Progenitor cell of endocrine pancreas (in vitro differentiated cells): ENCODE measurements around the gene EPB42. TPM values are rescaled to one million over a fixed set of nuclear protein-coding genes. Genes with fewer than 3 reads are reported as not detected.

ENCODE experiments used
- DNase-seq: peaks from one replicate; pipeline ENCODE4 v3.0.0; 2021; ENCODE audit warnings: low spot score; ENCODE audit not compliant: unreplicated experiment
- H3K27ac Mint-ChIP-seq: 2 replicates; pipeline ENCODE4 v1.8.0; 2021; ENCODE audit warnings: mild to moderate bottlenecking, moderate library complexity, mixed read lengths
- H3K27me3 Mint-ChIP-seq: 2 replicates; pipeline ENCODE4 v1.8.0; 2021; ENCODE audit warnings: mixed read lengths
- H3K36me3 Mint-ChIP-seq: 2 replicates; pipeline ENCODE4 v1.8.0; 2022; ENCODE audit warnings: mixed read lengths; ENCODE audit not compliant: insufficient read depth
- H3K4me1 Mint-ChIP-seq: 2 replicates; pipeline ENCODE4 v1.8.0; 2021; ENCODE audit warnings: low read depth, mixed read lengths
- H3K4me3 Mint-ChIP-seq: 2 replicates; pipeline ENCODE4 v1.8.0; 2021; ENCODE audit warnings: low read depth, mild to moderate bottlenecking, moderate library complexity, mixed read lengths
- H3K9me3 Mint-ChIP-seq: 2 replicates; pipeline ENCODE4 v1.8.0; 2021; ENCODE audit warnings: low read depth, mixed read lengths
- CTCF ChIP-seq: fragments of 200-600 bp; sonication (generic); IDR thresholded peaks from one replicate; pipeline ENCODE4 v1.5.0; 2021; ENCODE audit warnings: antibody characterized with exemption, mild to moderate bottlenecking; ENCODE audit not compliant: unreplicated experiment
- total RNA-seq: library from RNA; stranded (reverse); gene quantifications from 2 replicates; pipeline ENCODE4 v1.2.1, GENCODE V29; 2021

Gene EPB42
- total RNA-seq, 1 donor from 2014 or later, result not detected

- H3K36me3 Mint-ChIP-seq, result no peaks in the 10 kb centered on the region
- TF ChIP-seq CTCF, result peak; percentile 67
- peaks cover 11% of the 10 kb centered on the region for H3K27me3 Mint-ChIP-seq
- H3K4me1 Mint-ChIP-seq, result peaks cover 4% of the 10 kb centered on the region
- H3K4me3 Mint-ChIP-seq, result no peak overlapping the region
- H3K9me3 Mint-ChIP-seq, result peaks cover 2% of the 10 kb centered on the region
- no peak for DNase-seq
- H3K27ac Mint-ChIP-seq, result no peak overlapping the region
Measured at GRCh38 chr15:43225201-43225949, 4.6 kb upstream of the EPB42 start.

DNA sequence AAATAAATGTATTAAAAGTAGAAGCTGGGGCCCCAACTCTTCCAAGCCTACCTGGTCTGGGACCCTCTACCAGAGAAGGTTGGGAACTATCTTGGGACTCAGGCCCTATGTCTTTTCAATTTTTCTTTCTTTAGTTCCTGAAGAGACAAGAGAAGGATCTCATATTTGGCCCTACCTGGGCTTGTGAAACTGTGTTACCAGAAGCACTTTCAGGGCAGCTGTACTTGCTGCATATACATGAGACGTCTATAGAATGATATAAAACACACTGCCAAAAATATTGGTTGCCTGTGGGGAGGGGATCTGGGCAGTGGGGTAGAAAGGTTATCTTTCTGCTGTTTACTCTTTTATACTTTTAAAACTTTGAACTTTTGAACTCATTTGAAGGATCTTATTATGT is 604 bp upstream of the EPB42 start:
- Mint-ChIP-seq H3K4me1 (peaks cover 4% of the 10 kb centered on the region), H3K4me3 (no peak overlapping the region), H3K27me3 (peaks cover 18% of the 10 kb centered on the region), H3K9me3 (peaks cover 2% of the 10 kb centered on the region), H3K27ac (no peak overlapping the region), H3K36me3 (no peaks in the 10 kb centered on the region)
- TF ChIP-seq CTCF, result no peak
- DNase-seq, result no peak

- H3K27ac Mint-ChIP-seq, result no peak overlapping the region
- H3K9me3 Mint-ChIP-seq, result no peaks in the 10 kb centered on the region
- no peak overlapping the region for H3K4me3 Mint-ChIP-seq
- no peak for DNase-seq
- peaks cover 4% of the 10 kb centered on the region for H3K4me1 Mint-ChIP-seq
- no peak for TF ChIP-seq CTCF
- no peaks in the 10 kb centered on the region for H3K36me3 Mint-ChIP-seq
- H3K27me3 Mint-ChIP-seq, result peaks cover 15% of the 10 kb centered on the region
Measured at GRCh38 chr15:43219929-43220928, 589 bp downstream of the EPB42 start.

DNA sequence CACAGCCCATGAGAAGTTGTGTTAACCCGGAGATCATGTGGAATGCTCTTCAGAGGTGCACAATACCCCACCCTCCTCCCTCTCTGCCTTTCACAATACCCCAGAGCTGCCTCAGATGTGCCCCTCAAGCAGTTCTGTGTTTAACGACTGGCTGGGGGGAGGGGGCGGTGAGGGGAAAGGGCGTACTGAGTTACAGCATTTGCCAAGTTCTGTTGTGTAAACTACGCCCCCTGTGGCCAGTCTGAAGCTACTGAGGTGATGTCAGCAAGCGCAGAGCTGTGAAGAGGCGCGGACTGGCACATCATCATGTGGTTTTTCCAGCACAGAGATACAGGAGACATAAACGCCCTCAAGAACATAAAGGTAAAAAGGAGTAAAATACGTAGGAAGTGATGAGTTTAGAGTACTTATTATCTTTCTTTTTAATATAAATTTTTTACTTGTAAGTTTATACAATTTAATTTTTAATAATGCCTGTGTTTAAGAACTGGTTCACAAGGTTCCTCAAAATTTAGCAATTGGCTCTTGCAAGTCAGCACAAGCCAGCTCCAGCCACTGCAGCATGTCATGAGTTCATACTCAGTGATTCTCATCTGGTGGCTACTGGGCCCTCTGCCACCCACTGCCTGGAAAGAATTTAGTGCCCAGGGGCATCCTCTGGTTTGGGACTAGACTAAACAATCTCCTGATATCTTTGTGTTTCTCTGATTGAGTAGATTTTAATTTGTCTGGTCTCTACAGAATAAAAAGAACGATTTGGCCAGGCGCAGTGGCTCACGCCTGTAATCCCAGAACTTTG is 1.7 kb downstream of the EPB42 start:
- no peaks in the 10 kb centered on the region for H3K9me3 Mint-ChIP-seq
- TF ChIP-seq CTCF, result peak; percentile 47
- H3K27me3 Mint-ChIP-seq, result peaks cover 15% of the 10 kb centered on the region
- H3K27ac Mint-ChIP-seq, result no peak overlapping the region
- H3K4me1 Mint-ChIP-seq, result peaks cover 4% of the 10 kb centered on the region
- no peaks in the 10 kb centered on the region for H3K36me3 Mint-ChIP-seq
- no peak overlapping the region for H3K4me3 Mint-ChIP-seq
- no peak for DNase-seq

DNA sequence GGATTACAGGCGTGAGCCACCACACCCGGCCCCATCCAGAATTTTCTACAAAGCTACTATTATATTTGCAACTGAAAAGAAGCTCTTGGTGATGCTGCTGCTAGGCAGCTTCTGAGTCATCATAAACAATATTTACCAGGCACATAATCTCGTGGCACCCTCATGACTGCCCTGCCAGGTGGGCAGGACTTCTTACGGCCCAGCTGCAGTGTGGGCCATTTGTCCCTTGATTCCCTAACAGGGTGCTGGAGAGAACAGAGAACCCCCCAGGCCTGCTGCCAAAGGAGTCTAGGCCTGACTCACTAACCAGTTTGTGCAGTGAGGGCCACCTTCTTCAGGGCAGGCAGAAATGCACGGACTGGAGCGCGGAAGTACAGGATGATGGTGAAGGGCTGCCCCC is 4.9 kb downstream of the EPB42 start:
- Mint-ChIP-seq H3K36me3 (no peaks in the 10 kb centered on the region), H3K4me3 (no peak overlapping the region), H3K27me3 (peaks cover 15% of the 10 kb centered on the region), H3K4me1 (no peaks in the 10 kb centered on the region), H3K9me3 (no peaks in the 10 kb centered on the region), H3K27ac (no peak overlapping the region)
- no peak for TF ChIP-seq CTCF
- DNase-seq, result no peak
